ENCODE results near the gene VKORC1L1. TPM values are rescaled to one million over a fixed set of nuclear protein-coding genes. Genes with fewer than 3 reads are reported as not detected.
"Not testable (repeated sequence)": the region's sequence is repeated elsewhere in the genome, so short reads cannot be mapped to it uniquely, and the experiment has no call there.

VKORC1L1 gene
- total RNA-seq, 8 experiments from 2014 or later, result 9.9 to 24.4 (median 15.8) TPM

DNA sequence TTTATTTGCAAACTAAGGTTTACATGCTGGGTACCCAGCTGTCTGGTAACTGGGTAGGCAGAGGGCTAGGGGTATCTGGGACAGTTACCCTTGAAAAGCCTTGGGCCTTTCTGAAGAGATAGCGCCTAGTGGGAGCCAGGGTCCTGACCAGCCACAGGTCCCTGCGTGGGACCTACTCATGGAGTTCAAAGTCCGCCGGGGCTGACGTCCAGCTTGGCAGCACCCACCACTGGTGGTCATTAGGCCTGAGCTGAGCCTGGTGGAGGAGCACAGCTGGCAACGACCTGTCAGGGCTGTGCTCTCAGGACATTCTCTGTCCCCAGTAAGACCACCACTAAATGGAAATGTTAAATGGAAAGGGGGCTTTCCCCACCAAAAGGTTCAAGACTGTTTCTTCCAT, 89.2 kb downstream of the VKORC1L1 start:
- Histone ChIP-seq H3K4me1 (replicated peaks in 1 of 2) (no peaks in the 10 kb centered on the region), H3K4me3 (no peak overlapping the region), H3K27ac (no peak overlapping the region)
- in situ Hi-C loops (cut with MboI; ENCODE audit: low pct_unique_long_range_greater_than_20kb in 2 of 9, low sequenced_read_pairs in 9 of 9, unreplicated experiment in 9 of 9), result no loop called here
- no peak for ATAC-seq (replicated peaks in 6 of 8)
- 92 to 100% methylated on average over 1 to 4 of the region's 6 CpGs; no CpG with 5 or more reads in 8 of the 10 experiments for WGBS, 10 experiments

DNA sequence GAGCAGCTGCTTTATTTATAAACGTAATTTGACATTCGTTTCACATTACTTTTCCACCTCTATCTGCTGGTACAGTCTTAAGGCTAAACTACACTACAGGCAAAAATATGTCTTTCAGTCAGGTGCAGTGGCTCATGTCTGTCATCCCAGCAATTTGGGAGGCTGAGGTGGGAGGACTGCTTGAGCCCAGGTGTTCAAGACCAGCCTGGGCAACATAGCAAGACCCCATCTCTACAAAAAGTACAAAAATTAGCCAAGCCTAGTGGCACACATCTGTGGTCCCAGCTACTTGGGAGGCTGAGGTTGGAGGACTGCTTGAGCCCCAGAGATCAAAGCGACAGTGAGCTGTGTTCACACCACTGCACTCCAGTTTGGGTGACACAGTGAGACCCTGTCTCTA, 91.8 kb downstream of the VKORC1L1 start:
- H3K27ac ChIP-seq; H3K4me3 ChIP-seq; ATAC-seq (replicated peaks in 6 of 8); H3K4me1 ChIP-seq (replicated peaks in 1 of 2); in situ Hi-C loops (cut with MboI; ENCODE audit: low pct_unique_long_range_greater_than_20kb in 2 of 9, low sequenced_read_pairs in 9 of 9, unreplicated experiment in 9 of 9): not testable (repeated sequence)
- 73 to 100% (median 93%) methylated on average over 1 to 3 of the region's 3 CpGs; no CpG with 5 or more reads in 2 of the 10 experiments for WGBS, 10 experiments

DNA sequence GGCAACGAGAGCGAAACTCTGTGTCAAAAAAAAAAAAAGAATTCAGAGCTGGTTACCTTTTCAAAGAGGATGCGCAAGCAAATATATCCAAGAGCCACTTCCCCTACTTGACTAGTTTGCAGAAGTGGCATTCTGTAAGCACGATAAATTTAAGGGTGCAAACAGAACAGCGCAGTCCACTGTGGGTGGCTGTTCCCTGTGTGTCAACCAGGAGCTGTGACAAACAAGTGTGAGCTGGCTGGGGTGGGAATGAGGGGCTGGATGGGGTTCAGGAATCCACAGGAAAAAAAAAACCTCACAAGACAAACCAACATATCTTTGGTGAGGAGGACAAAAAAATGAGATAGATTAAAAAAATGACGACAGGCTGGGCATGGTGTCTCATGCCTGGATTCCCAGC, 93.3 kb downstream of the VKORC1L1 start:
- Histone ChIP-seq H3K4me1 (replicated peaks in 1 of 2) (no peaks in the 10 kb centered on the region), H3K4me3 (no peak overlapping the region), H3K27ac (no peak overlapping the region)
- in situ Hi-C loops (cut with MboI; ENCODE audit: low pct_unique_long_range_greater_than_20kb in 2 of 9, low sequenced_read_pairs in 9 of 9, unreplicated experiment in 9 of 9), result no loop called here
- 80 to 100% (median 100%) methylated on average over 1 to 3 of the region's 6 CpGs; no CpG with 5 or more reads in 5 of the 10 experiments for WGBS, 10 experiments
- no peak for ATAC-seq (replicated peaks in 6 of 8)

- H3K27ac ChIP-seq, result no peak overlapping the region
- no peak for ATAC-seq (replicated peaks in 6 of 8)
- in situ Hi-C loops (cut with MboI; ENCODE audit: low pct_unique_long_range_greater_than_20kb in 2 of 9, low sequenced_read_pairs in 9 of 9, unreplicated experiment in 9 of 9), result no loop called here
Observed at GRCh38 chr7:65967361-65968155, 94.7 kb downstream of the VKORC1L1 start.

GRCh38 chr7:65968256-65969185, 95.6 kb downstream of the VKORC1L1 start:
- no peak for ATAC-seq (replicated peaks in 6 of 8)
- 33 to 98% (median 92%) methylated on average over 1 to 17 of the region's 26 CpGs; no CpG with 5 or more reads in 1 of the 10 experiments for WGBS, 10 experiments
- no peak overlapping the region for H3K27ac ChIP-seq
- in situ Hi-C loops (cut with MboI; ENCODE audit: low pct_unique_long_range_greater_than_20kb in 2 of 9, low sequenced_read_pairs in 9 of 9, unreplicated experiment in 9 of 9), result no loop called here
- no peaks in the 10 kb centered on the region for H3K4me1 ChIP-seq (replicated peaks in 1 of 2)
- H3K4me3 ChIP-seq, result no peak overlapping the region

More at GRCh38 chr7:65967361-65968155, 94.7 kb downstream of the VKORC1L1 start:
- no peaks in the 10 kb centered on the region for H3K4me1 ChIP-seq (replicated peaks in 1 of 2)
- no peak overlapping the region for H3K4me3 ChIP-seq
- WGBS, 10 experiments, result 85 to 100% (median 95%) methylated on average over 3 to 12 of the region's 17 CpGs; no CpG with 5 or more reads in 1 of the 10 experiments

- no peak for ATAC-seq (replicated peaks in 6 of 8)
- Histone ChIP-seq H3K4me3 (no peak overlapping the region), H3K27ac (no peak overlapping the region), H3K4me1 (replicated peaks in 1 of 2) (no peaks in the 10 kb centered on the region)
- in situ Hi-C loops (cut with MboI; ENCODE audit: low pct_unique_long_range_greater_than_20kb in 2 of 9, low sequenced_read_pairs in 9 of 9, unreplicated experiment in 9 of 9), result no loop called here
- WGBS, 10 experiments, result 100% methylated on average over 1 to 2 of the region's 8 CpGs; no CpG with 5 or more reads in 7 of the 10 experiments
Observed at GRCh38 chr7:65971021-65971420, 98.1 kb downstream of the VKORC1L1 start.

- in situ Hi-C loops (cut with MboI; ENCODE audit: low pct_unique_long_range_greater_than_20kb in 2 of 9, low sequenced_read_pairs in 9 of 9, unreplicated experiment in 9 of 9), result no loop called here
- Histone ChIP-seq H3K27ac (no peak overlapping the region), H3K4me3 (no peak overlapping the region), H3K4me1 (replicated peaks in 1 of 2) (no peaks in the 10 kb centered on the region)
- no peak for ATAC-seq (replicated peaks in 6 of 8)
- WGBS, 10 experiments, result 87 to 100% (median 97%) methylated on average over 2 to 10 of the region's 13 CpGs; no CpG with 5 or more reads in 4 of the 10 experiments
Observed at GRCh38 chr7:65972976-65973375, 100.1 kb downstream of the VKORC1L1 start.

- Histone ChIP-seq H3K4me3 (no peak overlapping the region), H3K27ac (no peak overlapping the region), H3K4me1 (replicated peaks in 1 of 2) (no peaks in the 10 kb centered on the region)
- ATAC-seq (replicated peaks in 6 of 8), result no peak
- WGBS, 10 experiments, result 87 to 100% (median 95%) methylated on average over 2 to 8 of the region's 29 CpGs; no CpG with 5 or more reads in 2 of the 10 experiments
- in situ Hi-C loops (cut with MboI; ENCODE audit: low pct_unique_long_range_greater_than_20kb in 2 of 9, low sequenced_read_pairs in 9 of 9, unreplicated experiment in 9 of 9), result no loop called here
Observed at GRCh38 chr7:65974191-65974801, 101.4 kb downstream of the VKORC1L1 start.

DNA sequence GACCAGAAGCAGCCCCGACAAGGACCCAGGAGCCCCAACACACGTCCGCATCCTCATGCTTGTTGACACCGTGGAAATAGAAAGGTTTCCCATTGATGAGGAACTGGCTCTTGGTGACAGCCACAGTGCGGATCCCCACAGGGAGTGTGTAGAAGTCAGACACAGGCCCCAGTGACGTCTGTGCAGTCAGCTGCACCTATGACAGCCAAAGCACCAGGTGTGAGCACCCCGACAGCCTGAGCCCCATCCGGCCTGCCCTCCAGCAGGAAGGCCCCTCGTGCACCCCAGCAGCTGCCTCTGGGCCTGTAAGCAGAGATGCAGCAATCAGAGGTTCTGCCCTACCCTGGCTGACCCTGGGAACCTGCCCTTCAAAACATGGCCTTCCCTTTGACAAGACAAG, 102.0 kb downstream of the VKORC1L1 start:
- no peak for ATAC-seq (replicated peaks in 6 of 8)
- Histone ChIP-seq H3K4me1 (replicated peaks in 1 of 2) (no peaks in the 10 kb centered on the region), H3K27ac (no peak overlapping the region), H3K4me3 (no peak overlapping the region)
- in situ Hi-C loops (cut with MboI; ENCODE audit: low pct_unique_long_range_greater_than_20kb in 2 of 9, low sequenced_read_pairs in 9 of 9, unreplicated experiment in 9 of 9), result no loop called here
- WGBS, 10 experiments, result 95 to 100% (median 100%) methylated on average over 2 to 3 of the region's 9 CpGs; no CpG with 5 or more reads in 6 of the 10 experiments

GRCh38 chr7:65975814-65976445, 103.1 kb downstream of the VKORC1L1 start:
- in situ Hi-C loops (cut with MboI; ENCODE audit: low pct_unique_long_range_greater_than_20kb in 2 of 9, low sequenced_read_pairs in 9 of 9, unreplicated experiment in 9 of 9), result no loop called here
- Histone ChIP-seq H3K27ac (no peak overlapping the region), H3K4me3 (no peak overlapping the region), H3K4me1 (replicated peaks in 1 of 2) (peaks cover 3 to 6% of the 10 kb centered on the region in 2 donors)
- 89 to 100% (median 100%) methylated on average over 1 to 9 of the region's 11 CpGs; no CpG with 5 or more reads in 4 of the 10 experiments for WGBS, 10 experiments
- no peak for ATAC-seq (replicated peaks in 6 of 8)

GRCh38 chr7:65976659-65977196, 103.9 kb downstream of the VKORC1L1 start:
- WGBS, 10 experiments, result 70 to 100% (median 95%) methylated on average over 1 to 14 of the region's 16 CpGs; no CpG with 5 or more reads in 2 of the 10 experiments

DNA sequence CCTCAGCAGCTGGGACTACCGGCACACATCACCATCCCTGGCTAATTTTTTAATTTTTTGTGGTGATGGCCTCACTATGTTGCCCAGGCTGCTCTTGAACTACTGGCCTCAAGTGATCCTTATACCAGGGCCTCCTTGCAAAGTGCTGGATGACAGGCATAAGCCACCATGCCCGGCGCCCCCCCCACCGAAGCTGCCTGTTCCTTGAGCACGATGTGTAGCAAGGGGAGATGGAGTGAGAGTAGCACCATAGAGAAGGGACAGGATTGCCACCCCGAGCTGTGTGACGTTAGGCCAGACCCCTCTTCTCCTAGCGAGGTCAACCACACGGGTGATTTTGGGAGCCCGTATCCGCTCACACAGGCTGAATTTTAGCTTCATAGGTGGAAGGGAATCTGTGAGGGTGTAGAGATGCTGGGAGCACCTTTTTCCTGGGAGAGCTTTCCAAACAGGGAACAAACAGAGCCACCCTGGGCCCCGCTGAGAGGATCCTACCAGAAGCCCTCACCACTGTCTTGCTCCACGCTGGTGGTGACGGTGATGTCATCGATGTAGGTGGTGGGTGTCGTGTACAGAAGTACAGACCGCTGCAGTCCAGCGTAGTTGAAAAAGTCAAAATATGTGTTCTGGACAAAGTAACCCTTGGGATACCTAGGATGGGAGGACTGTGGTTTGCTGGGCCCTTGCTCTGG, 106.2 kb downstream of the VKORC1L1 start:
- ATAC-seq (replicated peaks in 6 of 8), result no peak
- WGBS, 10 experiments, result 92 to 100% (median 99%) methylated on average over 1 to 7 of the region's 18 CpGs; no CpG with 5 or more reads in 4 of the 10 experiments
- H3K27ac ChIP-seq, result no peak overlapping the region
- H3K4me1 ChIP-seq (replicated peaks in 1 of 2), result peaks cover 11 to 15% of the 10 kb centered on the region in 2 donors
- H3K4me3 ChIP-seq, result no peak overlapping the region
- in situ Hi-C loops (cut with MboI; ENCODE audit: low pct_unique_long_range_greater_than_20kb in 2 of 9, low sequenced_read_pairs in 9 of 9, unreplicated experiment in 9 of 9), result no loop called here

More at GRCh38 chr7:65976659-65977196, 103.9 kb downstream of the VKORC1L1 start:
- no peak for ATAC-seq (replicated peaks in 6 of 8)
- Histone ChIP-seq H3K4me3 (no peak overlapping the region), H3K4me1 (replicated peaks in 1 of 2) (peaks cover 7 to 10% of the 10 kb centered on the region in 2 donors), H3K27ac (no peak overlapping the region)
- in situ Hi-C loops (cut with MboI; ENCODE audit: low pct_unique_long_range_greater_than_20kb in 2 of 9, low sequenced_read_pairs in 9 of 9, unreplicated experiment in 9 of 9), result no loop called here
